ENCODE results near the gene GPC6. TPM values are rescaled to one million over a fixed set of nuclear protein-coding genes. Genes with fewer than 3 reads are reported as not detected.

The GPC6 gene
- polyA plus RNA-seq, 2 of the 4 experiments (the other 2 are of a cell fraction), result 8.0 to 14.4 TPM

DNA sequence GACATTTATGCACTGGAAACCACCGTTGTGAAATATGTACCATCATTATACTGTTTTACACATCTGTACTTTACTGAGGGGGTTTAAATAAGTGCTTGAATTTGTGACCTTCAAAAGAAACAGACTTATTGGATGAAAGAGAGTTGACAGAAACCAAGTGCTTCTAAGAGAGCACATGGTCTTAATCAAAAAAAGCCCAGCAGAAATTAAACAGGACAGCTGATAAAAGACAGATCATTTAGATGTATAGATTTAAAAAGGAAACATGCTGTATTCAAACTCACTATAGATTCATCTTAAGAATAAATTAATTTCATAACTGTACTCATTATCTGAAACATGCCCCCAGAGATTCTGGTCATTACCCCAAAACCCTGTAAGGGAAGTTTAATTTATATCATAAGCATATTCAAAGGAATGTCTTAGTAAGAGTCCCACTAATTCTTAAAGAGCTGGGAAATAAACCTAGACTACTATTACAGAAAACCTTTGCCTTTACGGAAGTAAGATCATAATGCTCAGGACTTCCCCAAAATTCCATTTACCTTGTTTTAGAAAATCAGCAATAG, 831.1 kb downstream of the GPC6 start:
- ATAC-seq (no peak), FAIRE-seq (no peak), DNase-seq (ENCODE audit: low read depth in 1 of 2, low spot score in 1 of 2) (no peak)
- ChIA-PET POLR2A (no interaction called here), CTCF (no interaction called here)
- TF ChIP-seq, protein P1, sequence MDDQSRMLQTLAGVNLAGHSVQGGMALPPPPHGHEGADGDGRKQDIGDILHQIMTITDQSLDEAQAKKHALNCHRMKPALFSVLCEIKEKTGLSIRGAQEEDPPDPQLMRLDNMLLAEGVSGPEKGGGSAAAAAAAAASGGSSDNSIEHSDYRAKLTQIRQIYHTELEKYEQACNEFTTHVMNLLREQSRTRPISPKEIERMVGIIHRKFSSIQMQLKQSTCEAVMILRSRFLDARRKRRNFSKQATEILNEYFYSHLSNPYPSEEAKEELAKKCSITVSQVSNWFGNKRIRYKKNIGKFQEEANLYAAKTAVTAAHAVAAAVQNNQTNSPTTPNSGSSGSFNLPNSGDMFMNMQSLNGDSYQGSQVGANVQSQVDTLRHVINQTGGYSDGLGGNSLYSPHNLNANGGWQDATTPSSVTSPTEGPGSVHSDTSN (IDR thresholded peaks at IDR 0.05), result no peak
- TF ChIP-seq, protein P2, sequence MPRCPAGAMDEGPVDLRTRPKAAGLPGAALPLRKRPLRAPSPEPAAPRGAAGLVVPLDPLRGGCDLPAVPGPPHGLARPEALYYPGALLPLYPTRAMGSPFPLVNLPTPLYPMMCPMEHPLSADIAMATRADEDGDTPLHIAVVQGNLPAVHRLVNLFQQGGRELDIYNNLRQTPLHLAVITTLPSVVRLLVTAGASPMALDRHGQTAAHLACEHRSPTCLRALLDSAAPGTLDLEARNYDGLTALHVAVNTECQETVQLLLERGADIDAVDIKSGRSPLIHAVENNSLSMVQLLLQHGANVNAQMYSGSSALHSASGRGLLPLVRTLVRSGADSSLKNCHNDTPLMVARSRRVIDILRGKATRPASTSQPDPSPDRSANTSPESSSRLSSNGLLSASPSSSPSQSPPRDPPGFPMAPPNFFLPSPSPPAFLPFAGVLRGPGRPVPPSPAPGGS (IDR thresholded peaks at IDR 0.05), result no peak
- TF ChIP-seq, protein P3, sequence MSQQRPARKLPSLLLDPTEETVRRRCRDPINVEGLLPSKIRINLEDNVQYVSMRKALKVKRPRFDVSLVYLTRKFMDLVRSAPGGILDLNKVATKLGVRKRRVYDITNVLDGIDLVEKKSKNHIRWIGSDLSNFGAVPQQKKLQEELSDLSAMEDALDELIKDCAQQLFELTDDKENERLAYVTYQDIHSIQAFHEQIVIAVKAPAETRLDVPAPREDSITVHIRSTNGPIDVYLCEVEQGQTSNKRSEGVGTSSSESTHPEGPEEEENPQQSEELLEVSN (IDR thresholded peaks at IDR 0.05; ENCODE audit: borderline replicate concordance, low read depth), result no peak
- no peak for TF ChIP-seq ZSCAN20 (CRISPR knock-in tag; IDR thresholded peaks at IDR 0.05)
- TF ChIP-seq JUN (IDR thresholded peaks at IDR 0.05), result no peak
- no peak for TF ChIP-seq KDM5A (IDR thresholded peaks at IDR 0.05)
- TF ChIP-seq HOXB13 (CRISPR knock-in tag; IDR thresholded peaks at IDR 0.05; ENCODE audit: low read depth), result no peak
- no peak for TF ChIP-seq MAFK (IDR thresholded peaks at IDR 0.05; ENCODE audit: partially characterized antibody)
- Histone ChIP-seq H3K9me3 (no peaks in the 10 kb centered on the region), H3K4me2 (no peak overlapping the region), H3K4me3 (no peak overlapping the region), H3K4me1 (no peaks in the 10 kb centered on the region), H3K27ac (no peak overlapping the region)
- 67% methylated on average over 2 of the region's 2 CpGs for WGBS (ENCODE audit: missing lambda C conversion rate)

DNA sequence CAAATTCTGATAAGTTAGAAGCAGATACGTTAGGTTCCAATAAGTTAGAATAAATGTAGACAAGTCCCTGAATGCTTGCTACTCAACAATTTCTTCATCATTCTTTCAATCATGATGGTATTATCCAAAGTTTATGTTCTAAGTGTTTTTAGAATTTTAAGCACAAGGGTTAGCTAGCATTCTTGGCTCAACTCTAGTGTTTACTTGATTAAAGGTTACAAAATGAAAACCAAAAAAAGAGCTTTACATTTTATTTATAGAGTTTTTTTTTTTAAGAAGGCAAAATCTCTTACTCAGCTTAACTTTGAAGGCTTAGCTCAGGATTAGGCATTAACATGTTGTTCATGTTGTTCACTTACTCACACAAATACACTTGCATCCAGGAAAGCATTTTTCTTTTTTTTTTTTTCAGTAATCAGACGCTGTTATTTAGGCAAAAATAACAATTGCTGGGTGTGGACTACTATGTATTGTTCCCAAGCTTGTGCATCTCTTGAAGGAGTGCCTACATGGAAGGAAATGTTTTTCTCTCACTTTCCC, 832.3 kb downstream of the GPC6 start:
- CTCF ChIA-PET, result interaction anchor here (0.7 kb wide), 1 partner anchor 22 kb away, joined by 4 read pairs; no protein-coding TSS in a partner anchor
- DNase-seq (ENCODE audit: low read depth in 1 of 2, low spot score in 1 of 2) (no peak), ATAC-seq (no peak), FAIRE-seq (no peak)
- POLR2A ChIA-PET, result no interaction called here
- no peak for TF ChIP-seq ZC3H11A (IDR thresholded peaks at IDR 0.05)
- no peak for TF ChIP-seq FOSL2 (IDR thresholded peaks at IDR 0.05)
- TF ChIP-seq FOSL2 (CRISPR knock-in tag; IDR thresholded peaks at IDR 0.05), result no peak
- TF ChIP-seq ZFP36 (IDR thresholded peaks at IDR 0.05; ENCODE audit: borderline replicate concordance, partially characterized antibody), result no peak
- TF ChIP-seq MYC (IDR thresholded peaks at IDR 0.05; ENCODE audit: borderline replicate concordance, low read length), result no peak
- TF ChIP-seq ZSCAN20 (CRISPR knock-in tag; IDR thresholded peaks at IDR 0.05), result no peak
- no peak for TF ChIP-seq HOXB13 (CRISPR knock-in tag; IDR thresholded peaks at IDR 0.05; ENCODE audit: low read depth)
- TF ChIP-seq SMC3 (IDR thresholded peaks at IDR 0.05), result no peak
- TF ChIP-seq KDM1A (IDR thresholded peaks at IDR 0.05; ENCODE audit: low read depth), result no peak
- no peak overlapping the region for H3K4me3 ChIP-seq
- no peak overlapping the region for H3K27ac ChIP-seq
- no peaks in the 10 kb centered on the region for H3K4me1 ChIP-seq
- WGBS (ENCODE audit: missing lambda C conversion rate), result 40% methylated on average over 2 of the region's 2 CpGs
- H3K9me3 ChIP-seq, result no peaks in the 10 kb centered on the region
- H3K4me2 ChIP-seq, result no peak overlapping the region

DNA sequence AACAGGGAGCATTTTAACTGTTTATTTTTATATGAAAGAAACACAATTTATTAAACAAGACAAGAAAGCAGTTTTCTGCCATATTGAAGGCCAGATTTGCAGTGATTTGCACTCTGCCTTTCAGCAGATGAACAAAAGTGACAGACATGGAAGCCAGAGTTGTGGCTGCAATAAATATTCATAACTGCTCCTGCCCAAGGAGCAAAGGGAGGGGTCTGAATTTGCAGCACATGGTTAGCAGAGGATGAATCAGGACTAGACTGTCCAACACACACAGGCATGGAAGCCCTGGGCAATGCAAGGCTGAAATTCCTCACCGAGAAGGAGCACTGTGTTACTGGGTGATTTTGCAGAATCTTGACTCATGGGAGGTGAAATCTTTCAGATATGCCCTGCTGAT, 834.7 kb downstream of the GPC6 start:
- H3K4me3 ChIP-seq, result no peak overlapping the region
- TF ChIP-seq, protein P3 (IDR thresholded peaks at IDR 0.05; ENCODE audit: borderline replicate concordance, low read depth), result no peak
- TF ChIP-seq SMC3 (IDR thresholded peaks at IDR 0.05) (no peak), NR3C1 (IDR thresholded peaks at IDR 0.05) (no peak), ZNF302 (CRISPR knock-in tag; IDR thresholded peaks at IDR 0.05) (no peak), MYC (IDR thresholded peaks at IDR 0.05; ENCODE audit: borderline replicate concordance, low read length) (no peak), GATA3 (IDR thresholded peaks at IDR 0.05; ENCODE audit: borderline replicate concordance) (no peak), JUNB (IDR thresholded peaks at IDR 0.05) (no peak), CBX2 (IDR thresholded peaks at IDR 0.05; ENCODE audit: borderline replicate concordance, low read depth) (no peak), EHF (CRISPR knock-in tag; IDR thresholded peaks at IDR 0.05) (no peak), HEYL (CRISPR knock-in tag; IDR thresholded peaks at IDR 0.05) (no peak), HDAC2 (IDR thresholded peaks at IDR 0.05) (no peak), FOXS1 (CRISPR knock-in tag; IDR thresholded peaks at IDR 0.05) (no peak), PHF8 (IDR thresholded peaks at IDR 0.05; ENCODE audit: borderline replicate concordance, low read depth) (no peak), HOXA7 (CRISPR knock-in tag; IDR thresholded peaks at IDR 0.05) (no peak)
- TF ChIP-seq, protein P2 (IDR thresholded peaks at IDR 0.05), result no peak
- TF ChIP-seq, protein P4, sequence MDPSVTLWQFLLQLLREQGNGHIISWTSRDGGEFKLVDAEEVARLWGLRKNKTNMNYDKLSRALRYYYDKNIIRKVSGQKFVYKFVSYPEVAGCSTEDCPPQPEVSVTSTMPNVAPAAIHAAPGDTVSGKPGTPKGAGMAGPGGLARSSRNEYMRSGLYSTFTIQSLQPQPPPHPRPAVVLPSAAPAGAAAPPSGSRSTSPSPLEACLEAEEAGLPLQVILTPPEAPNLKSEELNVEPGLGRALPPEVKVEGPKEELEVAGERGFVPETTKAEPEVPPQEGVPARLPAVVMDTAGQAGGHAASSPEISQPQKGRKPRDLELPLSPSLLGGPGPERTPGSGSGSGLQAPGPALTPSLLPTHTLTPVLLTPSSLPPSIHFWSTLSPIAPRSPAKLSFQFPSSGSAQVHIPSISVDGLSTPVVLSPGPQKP (IDR thresholded peaks at IDR 0.05; ENCODE audit: low read depth, low read length), result no peak
- TF ChIP-seq, protein P1 (IDR thresholded peaks at IDR 0.05), result no peak
- no peak overlapping the region for H3K4me2 ChIP-seq
- H3K27ac ChIP-seq, result no peak overlapping the region
- H3K9me3 ChIP-seq, result no peaks in the 10 kb centered on the region
- 0 out of 3 replicates have a peak, but pooled peaks cover 6% of the 10 kb centered on the region for H3K4me1 ChIP-seq
- FAIRE-seq (no peak), ATAC-seq (peak in 1 of 2 experiments; percentile 43; a peak in 2 of 6 replicates), DNase-seq (ENCODE audit: low read depth in 1 of 2, low spot score in 1 of 2) (no peak)
- 8% methylated on average over 1 of the region's 1 CpG for WGBS (ENCODE audit: missing lambda C conversion rate)
- ChIA-PET POLR2A (no interaction called here), CTCF (no interaction called here)

Data from A549 (cell line).